ENCODE results near the gene ATAD3B.
"Not testable (repeated sequence)": the region's sequence is repeated elsewhere in the genome, so short reads cannot be mapped to it uniquely, and the experiment has no call there.

Gene ATAD3B

DNA sequence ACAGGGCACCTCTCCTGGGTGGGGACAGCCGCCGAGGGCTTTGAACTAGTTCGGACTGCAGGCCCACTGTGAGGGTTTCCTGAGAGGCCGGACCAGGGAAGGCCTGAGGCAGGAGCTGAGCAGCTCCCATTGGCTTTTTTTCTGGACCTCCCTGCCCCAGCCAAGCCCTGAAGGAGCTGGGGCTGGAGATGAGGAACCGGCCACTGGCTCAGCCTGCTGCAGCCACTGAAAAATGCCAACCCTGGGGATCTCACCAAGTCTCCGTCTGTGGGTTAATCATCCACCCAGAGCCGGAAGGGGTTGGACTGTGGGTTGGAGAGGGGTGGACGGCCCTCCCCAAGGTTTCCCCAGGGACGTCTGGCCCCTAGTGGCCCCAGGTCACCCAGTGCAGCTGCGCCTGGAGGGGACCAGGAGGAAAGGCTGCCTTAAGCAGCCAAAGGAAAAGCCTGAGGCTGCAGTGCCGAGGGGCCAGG lies 33.6 kb upstream of the ATAD3B start:
- DNase-seq (ENCODE audit: insufficient read length, low spot score) (no peak), FAIRE-seq (no peak)
- no peak for TF ChIP-seq POU2F2 (IDR thresholded peaks at IDR 0.05; ENCODE audit: low read depth, low read length)
- TF ChIP-seq SPI1 (IDR thresholded peaks at IDR 0.05; ENCODE audit: low read depth, low read length): no peak
- no peak for TF ChIP-seq POLR2A (IDR thresholded peaks at IDR 0.05; ENCODE audit: low read depth, low read length)
- TF ChIP-seq PAX5 (IDR thresholded peaks at IDR 0.05; ENCODE audit: insufficient read depth, low read length, severe bottlenecking): no peak
- TF ChIP-seq POLR2AphosphoS5 (IDR thresholded peaks at IDR 0.05; ENCODE audit: low read depth, low read length): no peak
- TF ChIP-seq TAF1 (IDR thresholded peaks at IDR 0.05; ENCODE audit: low read depth, low read length): no peak

DNA sequence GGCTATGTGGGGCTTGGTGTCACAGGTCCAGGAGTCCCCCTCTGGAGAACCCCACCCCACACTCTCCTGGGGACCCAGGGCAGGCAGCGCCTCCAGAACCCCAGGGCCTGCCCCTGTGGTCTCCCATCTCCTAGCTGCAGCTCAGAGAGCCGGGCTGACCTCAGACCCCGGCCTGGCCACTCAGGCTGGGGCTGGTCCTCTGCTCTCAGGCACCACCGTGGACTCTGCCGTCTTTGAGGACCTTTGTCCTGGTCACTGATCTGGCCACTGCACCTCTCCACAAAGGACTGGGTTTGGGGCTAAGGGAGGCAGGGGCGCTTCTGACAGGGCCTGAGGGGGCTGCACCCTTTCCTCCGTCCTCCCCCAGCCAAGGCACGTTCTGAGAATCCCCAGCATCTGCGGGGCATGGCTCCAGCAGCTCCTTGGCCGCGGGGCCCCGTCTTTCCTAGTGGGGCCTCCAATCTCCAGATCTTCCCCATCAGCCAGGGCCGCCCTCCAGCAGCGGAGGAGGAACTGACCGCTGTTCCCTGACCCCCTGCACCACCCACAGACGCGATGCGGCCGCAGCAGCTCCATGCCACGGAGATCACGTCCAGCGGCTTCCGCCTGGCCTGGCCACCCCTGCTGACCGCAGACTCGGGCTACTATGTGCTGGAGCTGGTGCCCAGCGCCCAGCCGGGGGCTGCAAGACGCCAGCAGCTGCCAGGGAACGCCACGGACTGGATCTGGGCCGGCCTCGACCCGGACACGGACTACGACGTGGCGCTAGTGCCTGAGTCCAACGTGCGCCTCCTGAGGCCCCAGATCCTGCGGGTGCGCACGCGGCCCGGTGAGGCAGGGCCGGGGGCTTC lies 32.8 kb upstream of the ATAD3B start:
- FAIRE-seq (no peak), DNase-seq (ENCODE audit: insufficient read length, low spot score) (no peak)
- TF ChIP-seq SPI1 (IDR thresholded peaks at IDR 0.05; ENCODE audit: low read depth, low read length) (no peak), POU2F2 (IDR thresholded peaks at IDR 0.05; ENCODE audit: low read depth, low read length) (no peak), POLR2A (IDR thresholded peaks at IDR 0.05; ENCODE audit: low read depth, low read length) (no peak), TAF1 (IDR thresholded peaks at IDR 0.05; ENCODE audit: low read depth, low read length) (no peak), POLR2AphosphoS5 (IDR thresholded peaks at IDR 0.05; ENCODE audit: low read depth, low read length) (no peak), PAX5 (IDR thresholded peaks at IDR 0.05; ENCODE audit: insufficient read depth, low read length, severe bottlenecking) (no peak)

DNA sequence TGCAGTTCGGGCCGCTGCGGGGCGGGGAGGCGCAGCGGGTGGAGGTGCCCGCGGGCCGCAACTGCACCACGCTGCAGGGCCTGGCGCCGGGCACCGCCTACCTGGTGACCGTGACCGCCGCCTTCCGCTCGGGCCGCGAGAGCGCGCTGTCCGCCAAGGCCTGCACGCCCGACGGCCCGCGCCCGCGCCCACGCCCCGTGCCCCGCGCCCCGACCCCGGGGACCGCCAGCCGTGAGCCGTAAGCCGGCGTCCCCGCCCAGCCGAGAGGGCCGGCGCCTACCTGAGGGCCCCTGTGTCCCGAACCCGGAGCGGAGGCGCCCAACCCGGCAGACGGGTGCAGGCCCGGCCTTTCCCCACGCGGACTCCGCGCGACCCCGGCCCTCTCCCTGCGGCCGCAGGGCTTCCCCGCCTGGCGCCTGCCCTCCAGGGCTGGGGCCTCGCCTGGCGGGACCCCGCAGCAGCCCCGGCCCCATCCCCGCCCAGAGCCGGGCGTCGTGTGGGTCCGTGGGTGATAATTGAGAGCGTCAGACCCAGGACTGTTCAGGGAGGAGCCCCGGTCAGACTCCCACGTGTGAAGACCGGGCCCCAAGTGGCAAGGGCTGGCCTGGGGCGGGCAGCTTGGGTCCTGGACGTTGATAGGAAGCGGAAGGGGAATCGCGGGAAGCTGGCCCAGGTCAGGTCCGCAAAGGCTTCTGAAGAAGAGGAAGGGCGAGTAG lies 31.9 kb upstream of the ATAD3B start:
- FAIRE-seq (no peak), DNase-seq (ENCODE audit: insufficient read length, low spot score) (no peak)
- TF ChIP-seq POU2F2 (IDR thresholded peaks at IDR 0.05; ENCODE audit: low read depth, low read length): no peak
- TF ChIP-seq SPI1 (IDR thresholded peaks at IDR 0.05; ENCODE audit: low read depth, low read length): no peak
- no peak for TF ChIP-seq PAX5 (IDR thresholded peaks at IDR 0.05; ENCODE audit: insufficient read depth, low read length, severe bottlenecking)
- no peak for TF ChIP-seq POLR2AphosphoS5 (IDR thresholded peaks at IDR 0.05; ENCODE audit: low read depth, low read length)
- TF ChIP-seq POLR2A (IDR thresholded peaks at IDR 0.05; ENCODE audit: low read depth, low read length): no peak
- no peak for TF ChIP-seq TAF1 (IDR thresholded peaks at IDR 0.05; ENCODE audit: low read depth, low read length)

DNA sequence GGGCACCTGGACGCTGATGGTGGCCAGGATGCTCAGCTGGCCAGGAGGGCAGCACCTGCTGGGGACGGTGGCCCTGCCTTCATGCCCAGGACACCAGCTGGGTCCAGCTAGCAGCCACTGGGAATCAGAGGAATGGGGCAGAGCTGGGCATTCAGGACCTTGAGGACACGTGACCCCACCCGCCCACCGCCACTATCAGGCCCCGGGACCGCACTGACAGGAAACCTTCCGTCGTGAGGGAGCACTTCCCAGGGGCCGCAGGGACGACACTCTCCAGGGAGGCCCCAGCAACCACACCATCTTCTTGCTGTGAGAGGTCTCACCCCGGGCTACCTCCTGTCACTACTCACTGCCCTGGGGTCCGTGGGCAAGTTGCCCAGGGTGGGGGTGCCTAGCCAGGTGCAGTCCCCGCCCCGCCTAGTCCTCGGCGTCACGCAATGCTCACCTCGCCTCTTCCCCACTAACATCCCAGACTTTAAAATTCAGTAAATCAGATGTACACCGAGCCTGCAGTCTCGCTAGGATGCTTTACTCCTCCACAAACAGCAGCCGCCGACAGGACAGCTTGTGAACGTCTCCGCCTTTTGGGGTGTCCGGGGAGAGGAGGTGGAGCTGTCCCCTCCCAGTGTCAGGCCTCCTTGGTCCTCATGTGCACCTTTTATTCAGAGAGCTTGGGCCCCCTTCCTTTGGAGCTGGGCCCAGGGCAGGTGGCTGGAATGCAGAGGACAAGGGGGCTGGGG lies 31.1 kb upstream of the ATAD3B start:
- no peak for DNase-seq (ENCODE audit: insufficient read length, low spot score)
- no peak for TF ChIP-seq SPI1 (IDR thresholded peaks at IDR 0.05; ENCODE audit: low read depth, low read length)
- no peak for TF ChIP-seq POLR2AphosphoS5 (IDR thresholded peaks at IDR 0.05; ENCODE audit: low read depth, low read length)
- TF ChIP-seq POLR2A (IDR thresholded peaks at IDR 0.05; ENCODE audit: low read depth, low read length): no peak
- TF ChIP-seq TAF1 (IDR thresholded peaks at IDR 0.05; ENCODE audit: low read depth, low read length): no peak
- TF ChIP-seq POU2F2 (IDR thresholded peaks at IDR 0.05; ENCODE audit: low read depth, low read length): no peak
- TF ChIP-seq PAX5 (IDR thresholded peaks at IDR 0.05; ENCODE audit: insufficient read depth, low read length, severe bottlenecking): no peak
- FAIRE-seq: no peak

DNA sequence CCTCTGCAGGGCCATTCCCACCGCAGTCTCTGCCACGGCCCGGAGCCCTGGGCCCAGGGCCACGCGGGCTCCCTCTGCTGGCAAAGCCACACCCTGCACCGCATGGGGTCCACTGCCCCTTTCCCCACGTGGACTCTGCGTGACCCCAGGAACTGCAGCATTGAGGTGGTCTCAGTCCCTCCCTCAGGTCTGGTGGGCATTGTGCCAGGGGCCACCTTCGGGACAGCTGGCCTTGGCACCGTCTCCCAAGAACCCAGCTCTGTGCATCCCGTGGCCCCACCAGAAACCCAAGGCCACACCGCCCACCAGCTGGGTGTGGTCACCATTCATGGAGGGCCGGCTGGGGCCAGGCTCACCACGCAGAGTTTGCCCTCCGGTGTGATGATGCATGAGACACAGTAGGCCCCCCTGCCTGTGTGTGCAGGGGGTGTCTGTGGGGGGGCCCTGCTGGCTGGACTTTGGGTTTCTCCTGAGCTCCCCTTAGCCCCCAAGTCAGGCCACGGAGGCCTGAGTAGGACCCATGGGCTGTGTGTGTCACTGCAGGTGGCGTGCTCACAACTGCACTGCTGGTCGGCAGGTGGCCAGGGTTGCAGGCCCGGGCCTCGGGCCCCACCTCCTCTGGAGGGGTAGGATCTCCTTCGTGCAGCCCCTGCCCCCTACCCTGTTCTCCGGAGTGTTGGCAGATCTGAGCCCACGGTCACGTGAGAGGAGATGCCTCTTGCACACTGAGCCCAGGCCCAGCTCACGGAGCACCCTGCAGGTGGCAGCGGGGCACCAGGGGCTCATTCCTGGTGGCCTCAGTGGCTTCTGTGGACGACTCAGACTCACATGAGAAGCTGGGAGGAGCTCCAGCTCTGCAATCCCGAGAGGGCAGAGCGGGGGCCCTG lies 30.3 kb upstream of the ATAD3B start:
- FAIRE-seq: peak; percentile 82
- peak; percentile 97 for DNase-seq (ENCODE audit: insufficient read length, low spot score)
- TF ChIP-seq SPI1 (IDR thresholded peaks at IDR 0.05; ENCODE audit: low read depth, low read length): no peak
- no peak for TF ChIP-seq PAX5 (IDR thresholded peaks at IDR 0.05; ENCODE audit: insufficient read depth, low read length, severe bottlenecking)
- TF ChIP-seq POLR2A (IDR thresholded peaks at IDR 0.05; ENCODE audit: low read depth, low read length): no peak
- TF ChIP-seq POLR2AphosphoS5 (IDR thresholded peaks at IDR 0.05; ENCODE audit: low read depth, low read length): no peak

DNA sequence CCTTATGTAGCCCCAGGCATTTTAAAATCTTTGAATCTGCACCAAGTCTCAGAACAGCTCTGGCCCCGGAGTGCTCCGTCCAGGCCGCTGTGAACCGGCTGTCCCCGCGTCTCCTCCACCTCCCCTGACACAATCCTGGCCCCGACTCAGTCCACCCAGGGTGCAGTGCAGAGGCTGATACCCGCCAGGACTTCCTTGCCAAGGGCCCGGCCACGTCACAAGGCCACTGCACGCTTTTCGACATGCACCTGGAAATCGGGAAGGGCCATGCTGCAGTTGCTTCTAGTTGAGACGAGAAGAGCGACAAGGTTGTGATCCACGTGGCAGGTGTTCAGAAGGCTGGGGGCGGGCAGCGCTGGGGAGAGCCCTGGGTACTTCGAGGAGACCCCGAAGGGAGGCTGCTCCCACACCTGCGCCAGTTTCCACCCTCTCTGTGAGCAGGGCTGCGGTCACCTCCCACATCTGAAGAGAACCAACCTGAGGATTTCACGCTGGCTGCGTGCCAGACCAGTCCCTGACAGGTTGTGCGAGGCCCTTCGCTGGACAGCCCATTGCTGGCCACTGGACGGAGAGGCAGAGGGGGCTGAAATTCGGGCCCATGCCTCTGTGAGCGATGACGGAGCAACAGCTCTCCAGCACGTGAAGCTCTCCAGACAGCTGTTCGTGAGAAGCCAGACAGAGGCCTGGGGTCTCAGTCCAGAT lies 29.3 kb upstream of the ATAD3B start:
- DNase-seq (ENCODE audit: insufficient read length, low spot score) (no peak), FAIRE-seq (no peak)
- TF ChIP-seq SPI1 (IDR thresholded peaks at IDR 0.05; ENCODE audit: low read depth, low read length) (no peak), PAX5 (IDR thresholded peaks at IDR 0.05; ENCODE audit: insufficient read depth, low read length, severe bottlenecking) (no peak), POLR2A (IDR thresholded peaks at IDR 0.05; ENCODE audit: low read depth, low read length) (no peak), POU2F2 (IDR thresholded peaks at IDR 0.05; ENCODE audit: low read depth, low read length) (no peak), POLR2AphosphoS5 (IDR thresholded peaks at IDR 0.05; ENCODE audit: low read depth, low read length) (no peak), TAF1 (IDR thresholded peaks at IDR 0.05; ENCODE audit: low read depth, low read length) (no peak)

DNA sequence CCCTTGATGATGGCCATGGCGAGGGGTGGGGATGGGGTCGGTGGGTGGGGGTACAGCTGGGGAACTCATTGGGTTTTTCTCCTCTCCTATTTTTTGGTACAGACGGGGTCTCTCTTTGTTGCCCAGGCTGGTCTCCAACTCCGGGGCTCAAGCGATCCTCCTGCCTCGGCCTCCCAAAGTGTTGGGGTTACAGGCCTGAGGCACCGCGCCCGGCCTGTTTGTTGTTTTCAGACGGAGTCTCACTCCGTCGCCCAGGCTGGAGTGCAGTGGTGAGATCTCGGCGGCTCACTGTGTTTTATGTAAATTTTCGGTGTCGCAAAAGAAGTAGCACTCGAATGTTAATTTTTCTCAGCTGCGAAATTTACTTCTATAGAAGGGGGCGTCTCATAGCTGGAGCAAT lies 24.9 kb upstream of the ATAD3B start:
- not testable (repeated sequence) for FAIRE-seq; DNase-seq (ENCODE audit: insufficient read length, low spot score)

DNA sequence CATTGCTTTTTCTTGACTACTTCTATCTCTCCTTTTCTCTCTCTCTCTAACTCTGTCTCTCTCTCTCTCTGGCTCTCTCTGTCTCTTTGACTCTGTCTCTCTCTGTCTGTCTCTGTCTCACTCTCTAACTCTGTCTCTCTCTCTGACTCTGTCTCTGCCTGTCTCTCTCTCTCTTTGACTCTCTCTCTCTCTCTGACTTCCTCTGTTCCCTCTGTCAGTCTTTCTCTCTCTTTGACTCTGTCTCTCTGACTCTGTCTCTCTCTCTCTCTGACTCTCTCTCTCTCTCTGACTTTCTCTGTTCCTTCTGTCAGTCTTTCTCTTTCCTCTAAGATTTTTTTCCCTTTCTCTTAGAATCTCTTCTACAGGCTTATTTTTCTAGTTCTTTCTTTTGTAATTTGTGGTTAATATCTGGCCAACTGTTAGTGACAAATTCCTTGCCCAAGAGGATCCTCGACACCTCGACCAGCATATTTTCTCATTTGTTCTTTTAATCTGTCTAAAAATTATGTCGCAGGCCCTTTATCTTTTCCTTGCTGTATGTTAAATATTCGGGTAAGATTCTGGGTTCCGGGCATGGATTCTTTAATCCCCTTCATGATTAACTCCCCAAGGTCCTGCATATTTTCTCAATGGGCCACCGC lies 22.3 kb upstream of the ATAD3B start, which contains the start of gene ATAD3C:
Gene ATAD3C (plus strand): TSS at position 591 of the 641 bp plus-strand sequence. CDS start 995 bp downstream, outside the sequence.
- no peak for DNase-seq (ENCODE audit: insufficient read length, low spot score)
- TF ChIP-seq PAX5 (IDR thresholded peaks at IDR 0.05; ENCODE audit: insufficient read depth, low read length, severe bottlenecking) (no peak), POLR2A (IDR thresholded peaks at IDR 0.05; ENCODE audit: low read depth, low read length) (no peak), POU2F2 (IDR thresholded peaks at IDR 0.05; ENCODE audit: low read depth, low read length) (no peak), POLR2AphosphoS5 (IDR thresholded peaks at IDR 0.05; ENCODE audit: low read depth, low read length) (no peak), SPI1 (IDR thresholded peaks at IDR 0.05; ENCODE audit: low read depth, low read length) (no peak), TAF1 (IDR thresholded peaks at IDR 0.05; ENCODE audit: low read depth, low read length) (no peak)
- FAIRE-seq: no peak

DNA sequence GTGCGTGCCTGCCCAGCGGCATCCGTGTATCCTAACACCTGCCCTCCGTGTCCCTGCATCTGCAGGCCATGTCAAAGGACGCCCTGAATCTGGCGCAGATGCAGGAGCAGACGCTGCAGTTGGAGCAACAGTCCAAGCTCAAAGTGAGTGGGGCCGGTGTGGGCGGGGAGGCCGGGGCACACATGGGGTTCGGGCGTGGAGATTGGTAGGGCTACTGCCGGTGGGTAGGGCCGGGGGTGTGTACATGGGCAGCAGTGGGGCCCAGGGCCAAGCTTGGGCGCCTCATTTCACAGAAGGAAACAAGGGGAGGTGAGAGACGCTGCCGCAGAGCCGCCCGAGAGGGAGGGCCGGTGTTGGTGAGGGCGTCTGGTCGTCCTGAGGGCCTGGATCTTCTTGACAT lies 20.9 kb upstream of the ATAD3B start:
- DNase-seq (ENCODE audit: insufficient read length, low spot score); FAIRE-seq: not testable (repeated sequence)
